T-helper 22 cell (primary cell): ENCODE results near the gene SCNN1G.

Source experiments
- DNase-seq: peaks from one replicate; pipeline ENCODE4 v3.0.0-alpha.2; 2020; ENCODE audit warnings: low read depth

The SCNN1G gene

GRCh38 chr16:23255000-23255399 is 72.5 kb downstream of the SCNN1G start:
- DNase-seq, result no peak

- no peak for DNase-seq
These were observed 73.9 kb downstream of the SCNN1G start for GRCh38 chr16:23256440-23256839.

- no peak for DNase-seq
These were observed 75.1 kb downstream of the SCNN1G start for GRCh38 chr16:23257682-23258081.

- DNase-seq, result no peak
These were observed 76.3 kb downstream of the SCNN1G start for GRCh38 chr16:23258919-23259237.
